NT2/D1 (cell line): Measurements from ENCODE around the gene KRTAP5-11.

Source experiments
- YY1 ChIP-seq: IDR thresholded peaks from 2 replicates; pipeline ENCODE4 v1.6.1; 2011; ENCODE audit not compliant: insufficient read length, insufficient read depth
- ZNF274 ChIP-seq: IDR thresholded peaks from 2 replicates; pipeline ENCODE4 v1.6.1; 2011; ENCODE audit warnings: mild to moderate bottlenecking, low read depth, low read length

DNA sequence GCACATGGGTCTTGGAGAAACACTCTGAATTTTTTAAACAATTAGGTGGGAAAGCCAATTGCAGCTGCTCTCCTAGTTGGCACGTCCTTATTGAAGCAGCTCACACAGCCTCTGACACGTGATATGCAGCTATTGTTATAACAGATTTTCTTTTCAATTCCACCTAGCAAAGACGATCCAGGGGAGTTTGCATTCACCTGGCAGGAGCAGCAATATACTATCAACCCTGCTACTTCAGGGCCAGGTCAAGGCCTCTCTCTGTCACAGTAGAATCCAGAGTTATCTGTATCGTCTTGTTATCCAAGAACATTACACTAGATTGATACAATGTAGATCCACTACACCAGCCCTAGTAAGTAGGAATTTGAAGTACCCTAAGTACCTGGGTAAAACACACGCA is 8.3 kb downstream of the KRTAP5-11 start:
- TF ChIP-seq YY1 (no peak), ZNF274 (no peak)
